Fibroblast of skin of left biceps (primary cell): Measurements from ENCODE around the gene RBM10.

ENCODE experiments used
- DNase-seq, 2 experiments: peaks; one replicate each; pipeline ENCODE4 v3.0.0-alpha.2; 2013; ENCODE audit warnings: low read depth in 2 of 2

RBM10 gene

DNA sequence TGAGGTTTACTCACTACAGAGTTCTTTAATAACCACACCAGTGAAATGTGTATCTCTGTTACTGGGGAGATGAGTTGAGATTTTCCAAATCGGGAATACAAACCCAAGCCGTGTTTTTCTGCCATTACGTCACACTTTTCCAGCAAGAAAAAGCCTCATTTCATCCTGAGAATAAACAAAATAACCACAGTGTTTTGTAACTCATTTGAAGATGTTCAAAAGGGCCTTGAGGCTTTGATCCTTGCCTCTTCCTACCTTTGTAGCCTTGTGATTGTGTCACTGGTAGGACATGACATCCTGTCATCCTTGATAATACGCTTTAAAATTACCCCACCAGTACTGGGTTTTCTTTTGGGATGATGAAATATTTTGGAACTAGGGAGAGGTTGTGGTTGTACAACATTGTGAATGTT, 90.7 kb downstream of the RBM10 start:
- no peak for DNase-seq
